Measurements from ENCODE around the gene MICAL3.

- TF ChIP-seq CTCF (IDR thresholded peaks at IDR 0.05), result no peak
- no peak for TF ChIP-seq PHF8 (IDR thresholded peaks at IDR 0.05; ENCODE audit: borderline replicate concordance, low read depth)
- TF ChIP-seq ZSCAN20 (CRISPR knock-in tag; IDR thresholded peaks at IDR 0.05), result no peak
- no peak for TF ChIP-seq CEBPB (IDR thresholded peaks at IDR 0.05)
- no peak for TF ChIP-seq ZFP36 (IDR thresholded peaks at IDR 0.05; ENCODE audit: borderline replicate concordance, partially characterized antibody)
- TF ChIP-seq HEYL (CRISPR knock-in tag; IDR thresholded peaks at IDR 0.05), result no peak
- no peak for TF ChIP-seq POLR2A (IDR thresholded peaks at IDR 0.05; ENCODE audit: low read length)
- TF ChIP-seq GATA3 (IDR thresholded peaks at IDR 0.05; ENCODE audit: borderline replicate concordance), result no peak
- TF ChIP-seq RNF2 (IDR thresholded peaks at IDR 0.05; ENCODE audit: borderline replicate concordance, low read depth), result no peak
- TF ChIP-seq EP300 (IDR thresholded peaks at IDR 0.05), result no peak
- TF ChIP-seq USF2 (IDR thresholded peaks at IDR 0.05), result no peak
- TF ChIP-seq KDM1A (IDR thresholded peaks at IDR 0.05; ENCODE audit: low read depth), result no peak
Measured at GRCh38 chr22:17881366-17881765, 143.0 kb downstream of the MICAL3 start.
